ENCODE data around the gene FANCB. TPM values are rescaled to one million over a fixed set of nuclear protein-coding genes. Genes with fewer than 3 reads are reported as not detected.

FANCB gene
- total RNA-seq, 1 donor from 2014 or later, result 2.8 TPM

GRCh38 chrX:14915596-14915995 is 42.7 kb upstream of the FANCB start:
- Histone ChIP-seq H4K20me1 (ENCODE audit: insufficient read depth, low read length) (no peaks in the 10 kb centered on the region), H3K9ac (ENCODE audit: low read length) (peak overlapping the region; percentile 40), H3K36me3 (ENCODE audit: insufficient read depth, low read length) (peaks cover 6% of the 10 kb centered on the region), H3K27me3 (ENCODE audit: insufficient read depth, low read length) (no peaks in the 10 kb centered on the region), H3K9me3 (ENCODE audit: insufficient read depth, low read depth, low read length) (no peaks in the 10 kb centered on the region), H2AFZ (ENCODE audit: low read depth, low read length) (no peak overlapping the region), H3K4me1 (ENCODE audit: insufficient read depth, low read length) (peaks cover 21% of the 10 kb centered on the region), H3K27ac (ENCODE audit: low read depth, low read length) (peak overlapping the region; percentile 66), H3K4me2 (ENCODE audit: low read length) (peak overlapping the region; percentile 74), H3K4me3 (ENCODE audit: insufficient read depth, low read depth, low read length) (no peak overlapping the region), H3K79me2 (ENCODE audit: insufficient read depth, low read length) (no peaks in the 10 kb centered on the region)
- Mint-ChIP-seq H3K9me3 (ENCODE audit: unreplicated experiment) (no peaks in the 10 kb centered on the region), H3K27ac (ENCODE audit: unreplicated experiment) (no peak overlapping the region), H3K4me3 (ENCODE audit: unreplicated experiment) (no peak overlapping the region), H3K4me1 (ENCODE audit: low read depth, unreplicated experiment) (peaks cover 14% of the 10 kb centered on the region), H3K27me3 (ENCODE audit: low read depth, unreplicated experiment) (no peaks in the 10 kb centered on the region), H3K36me3 (ENCODE audit: low read depth, unreplicated experiment) (no peaks in the 10 kb centered on the region)
- TF ChIP-seq CTCF (IDR thresholded peaks at IDR 0.05; ENCODE audit: insufficient read depth, low read depth, low read length) (no peak), EZH2 (IDR thresholded peaks at IDR 0.05; ENCODE audit: insufficient read depth, low read length) (no peak)
- DNase-seq (ENCODE audit: low read depth) (peak; percentile 7), FAIRE-seq (no peak)

- Histone ChIP-seq H3K79me2 (ENCODE audit: insufficient read depth, low read length) (no peaks in the 10 kb centered on the region), H2AFZ (ENCODE audit: low read depth, low read length) (no peak overlapping the region), H3K4me3 (ENCODE audit: insufficient read depth, low read depth, low read length) (no peak overlapping the region), H3K27ac (ENCODE audit: low read depth, low read length) (no peak overlapping the region), H3K36me3 (ENCODE audit: insufficient read depth, low read length) (peaks cover 6% of the 10 kb centered on the region), H3K9ac (ENCODE audit: low read length) (no peak overlapping the region), H3K9me3 (ENCODE audit: insufficient read depth, low read depth, low read length) (no peaks in the 10 kb centered on the region), H3K27me3 (ENCODE audit: insufficient read depth, low read length) (no peaks in the 10 kb centered on the region), H3K4me1 (ENCODE audit: insufficient read depth, low read length) (peaks cover 13% of the 10 kb centered on the region), H4K20me1 (ENCODE audit: insufficient read depth, low read length) (no peaks in the 10 kb centered on the region), H3K4me2 (ENCODE audit: low read length) (no peak overlapping the region)
- FAIRE-seq, result no peak
- DNase-seq (ENCODE audit: low read depth), result peak; percentile 69
- Mint-ChIP-seq H3K4me3 (ENCODE audit: unreplicated experiment) (no peak overlapping the region), H3K4me1 (ENCODE audit: low read depth, unreplicated experiment) (peaks cover 14% of the 10 kb centered on the region), H3K27me3 (ENCODE audit: low read depth, unreplicated experiment) (no peaks in the 10 kb centered on the region), H3K36me3 (ENCODE audit: low read depth, unreplicated experiment) (no peaks in the 10 kb centered on the region), H3K27ac (ENCODE audit: unreplicated experiment) (no peak overlapping the region), H3K9me3 (ENCODE audit: unreplicated experiment) (no peaks in the 10 kb centered on the region)
- TF ChIP-seq EZH2 (IDR thresholded peaks at IDR 0.05; ENCODE audit: insufficient read depth, low read length) (no peak), CTCF (IDR thresholded peaks at IDR 0.05; ENCODE audit: insufficient read depth, low read depth, low read length) (no peak)
Observed at GRCh38 chrX:14913241-14913640, 40.4 kb upstream of the FANCB start.

GRCh38 chrX:14903891-14904290 is 31.0 kb upstream of the FANCB start:
- Histone ChIP-seq H3K9ac (ENCODE audit: low read length) (no peak overlapping the region), H3K27me3 (ENCODE audit: insufficient read depth, low read length) (no peaks in the 10 kb centered on the region), H3K4me3 (ENCODE audit: insufficient read depth, low read depth, low read length) (no peak overlapping the region), H4K20me1 (ENCODE audit: insufficient read depth, low read length) (no peaks in the 10 kb centered on the region), H3K4me2 (ENCODE audit: low read length) (no peak overlapping the region), H3K9me3 (ENCODE audit: insufficient read depth, low read depth, low read length) (no peaks in the 10 kb centered on the region), H3K36me3 (ENCODE audit: insufficient read depth, low read length) (no peaks in the 10 kb centered on the region), H3K27ac (ENCODE audit: low read depth, low read length) (no peak overlapping the region), H3K4me1 (ENCODE audit: insufficient read depth, low read length) (no peaks in the 10 kb centered on the region), H2AFZ (ENCODE audit: low read depth, low read length) (no peak overlapping the region), H3K79me2 (ENCODE audit: insufficient read depth, low read length) (no peaks in the 10 kb centered on the region)
- Mint-ChIP-seq H3K4me3 (ENCODE audit: unreplicated experiment) (no peak overlapping the region), H3K36me3 (ENCODE audit: low read depth, unreplicated experiment) (peaks cover 6% of the 10 kb centered on the region), H3K9me3 (ENCODE audit: unreplicated experiment) (no peaks in the 10 kb centered on the region), H3K4me1 (ENCODE audit: low read depth, unreplicated experiment) (peaks cover 2% of the 10 kb centered on the region), H3K27ac (ENCODE audit: unreplicated experiment) (no peak overlapping the region), H3K27me3 (ENCODE audit: low read depth, unreplicated experiment) (no peaks in the 10 kb centered on the region)
- TF ChIP-seq CTCF (IDR thresholded peaks at IDR 0.05; ENCODE audit: insufficient read depth, low read depth, low read length) (no peak), EZH2 (IDR thresholded peaks at IDR 0.05; ENCODE audit: insufficient read depth, low read length) (no peak)
- DNase-seq (ENCODE audit: low read depth) (peak; percentile 36), FAIRE-seq (peak; percentile 88)
